Measurements from ENCODE around the gene ZFYVE27. TPM values are rescaled to one million over a fixed set of nuclear protein-coding genes. Genes with fewer than 3 reads are reported as not detected.

The ZFYVE27 gene
- total and polyA plus RNA-seq, 2 donors = 13.5 to 17.0 TPM

GRCh38 chr10:97791824-97792721, 55.1 kb downstream of the ZFYVE27 start:
- H3K36me3 ChIP-seq (ENCODE audit: insufficient read depth) = no peaks in the 10 kb centered on the region
- no peak overlapping the region for H3K27ac ChIP-seq (ENCODE audit: low read depth)
- 27% methylated on average over 13 of the region's 13 CpGs for WGBS
- no peaks in the 10 kb centered on the region for H3K4me1 ChIP-seq (ENCODE audit: insufficient read depth)
- no peak overlapping the region for H3K4me3 ChIP-seq (ENCODE audit: low read depth, low read length)
- no peak for DNase-seq (ENCODE audit: extremely low spot score)

GRCh38 chr10:97795886-97796285, 59.0 kb downstream of the ZFYVE27 start:
- no peak overlapping the region for H3K27ac ChIP-seq (ENCODE audit: low read depth)
- no peaks in the 10 kb centered on the region for H3K4me1 ChIP-seq (ENCODE audit: insufficient read depth)
- H3K36me3 ChIP-seq (ENCODE audit: insufficient read depth) = no peaks in the 10 kb centered on the region
- no peak overlapping the region for H3K4me3 ChIP-seq (ENCODE audit: low read depth, low read length)
- WGBS = 53% methylated on average over 4 of the region's 4 CpGs
- no peak for DNase-seq (ENCODE audit: extremely low spot score)

GRCh38 chr10:97796651-97797050, 59.7 kb downstream of the ZFYVE27 start:
- Histone ChIP-seq H3K4me3 (ENCODE audit: low read depth, low read length) (no peak overlapping the region), H3K4me1 (ENCODE audit: insufficient read depth) (no peaks in the 10 kb centered on the region), H3K27ac (ENCODE audit: low read depth) (no peak overlapping the region), H3K36me3 (ENCODE audit: insufficient read depth) (no peaks in the 10 kb centered on the region)
- 27% methylated on average over 3 of the region's 3 CpGs for WGBS
- no peak for DNase-seq (ENCODE audit: extremely low spot score)

- 83% methylated on average over 1 of the region's 1 CpG for WGBS
- no peaks in the 10 kb centered on the region for H3K36me3 ChIP-seq (ENCODE audit: insufficient read depth)
These were observed 62.2 kb downstream of the ZFYVE27 start for GRCh38 chr10:97798958-97799610.

GRCh38 chr10:97800474-97800873, 63.5 kb downstream of the ZFYVE27 start:
- H3K4me3 ChIP-seq (ENCODE audit: low read depth, low read length) = no peak overlapping the region
- WGBS = 87% methylated on average over 9 of the region's 9 CpGs
- no peak overlapping the region for H3K27ac ChIP-seq (ENCODE audit: low read depth)
- no peaks in the 10 kb centered on the region for H3K4me1 ChIP-seq (ENCODE audit: insufficient read depth)
- no peaks in the 10 kb centered on the region for H3K36me3 ChIP-seq (ENCODE audit: insufficient read depth)
- DNase-seq (ENCODE audit: extremely low spot score) = no peak

More at GRCh38 chr10:97798958-97799610, 62.2 kb downstream of the ZFYVE27 start:
- Histone ChIP-seq H3K4me1 (ENCODE audit: insufficient read depth) (no peaks in the 10 kb centered on the region), H3K27ac (ENCODE audit: low read depth) (no peak overlapping the region), H3K4me3 (ENCODE audit: low read depth, low read length) (no peak overlapping the region)
- DNase-seq (ENCODE audit: extremely low spot score) = no peak

- 56% methylated on average over 5 of the region's 5 CpGs for WGBS
- Histone ChIP-seq H3K4me1 (ENCODE audit: insufficient read depth) (no peaks in the 10 kb centered on the region), H3K27ac (ENCODE audit: low read depth) (no peak overlapping the region), H3K36me3 (ENCODE audit: insufficient read depth) (no peaks in the 10 kb centered on the region), H3K4me3 (ENCODE audit: low read depth, low read length) (no peak overlapping the region)
- DNase-seq (ENCODE audit: extremely low spot score) = no peak
These were observed 64.5 kb downstream of the ZFYVE27 start for GRCh38 chr10:97801422-97801821.

GRCh38 chr10:97805096-97805884, 68.4 kb downstream of the ZFYVE27 start:
- Histone ChIP-seq H3K27ac (ENCODE audit: low read depth) (no peak overlapping the region), H3K36me3 (ENCODE audit: insufficient read depth) (no peaks in the 10 kb centered on the region), H3K4me1 (ENCODE audit: insufficient read depth) (no peaks in the 10 kb centered on the region), H3K4me3 (ENCODE audit: low read depth, low read length) (no peak overlapping the region)
- 45% methylated on average over 12 of the region's 12 CpGs for WGBS
- DNase-seq (ENCODE audit: extremely low spot score) = no peak

GRCh38 chr10:97805949-97806348, 69.0 kb downstream of the ZFYVE27 start:
- no peak for DNase-seq (ENCODE audit: extremely low spot score)
- Histone ChIP-seq H3K36me3 (ENCODE audit: insufficient read depth) (no peaks in the 10 kb centered on the region), H3K27ac (ENCODE audit: low read depth) (no peak overlapping the region), H3K4me1 (ENCODE audit: insufficient read depth) (no peaks in the 10 kb centered on the region), H3K4me3 (ENCODE audit: low read depth, low read length) (no peak overlapping the region)
- 74% methylated on average over 6 of the region's 6 CpGs for whole genome bisulfite sequencing

GRCh38 chr10:97810446-97810845, 73.5 kb downstream of the ZFYVE27 start:
- no peaks in the 10 kb centered on the region for H3K36me3 ChIP-seq (ENCODE audit: insufficient read depth)
- 75% methylated on average over 7 of the region's 7 CpGs for WGBS
- H3K27ac ChIP-seq (ENCODE audit: low read depth) = no peak overlapping the region

More at GRCh38 chr10:97810446-97810845, 73.5 kb downstream of the ZFYVE27 start:
- no peak for DNase-seq (ENCODE audit: extremely low spot score)
- no peaks in the 10 kb centered on the region for H3K4me1 ChIP-seq (ENCODE audit: insufficient read depth)
- H3K4me3 ChIP-seq (ENCODE audit: low read depth, low read length) = no peak overlapping the region

Other genes starting within 250 kb of the ZFYVE27 start
- 49.0 TPM for gene MMS19, start 238.7 kb upstream of the ZFYVE27 start, total RNA-seq
- gene MMS19, start 238.7 kb upstream of the ZFYVE27 start, polyA plus RNA-seq = 43.7 TPM
- 3.5 TPM for gene UBTD1, start 238.2 kb upstream of the ZFYVE27 start, total RNA-seq
- 23.6 TPM for gene UBTD1, start 238.2 kb upstream of the ZFYVE27 start, polyA plus RNA-seq
- 0.69 TPM for gene ANKRD2, start 164.3 kb upstream of the ZFYVE27 start, total RNA-seq
- gene ANKRD2, start 164.3 kb upstream of the ZFYVE27 start, polyA plus RNA-seq = 0.23 TPM
- gene HOGA1, start 152.7 kb upstream of the ZFYVE27 start, total RNA-seq = 0.53 TPM
- 0.35 TPM for gene HOGA1, start 152.7 kb upstream of the ZFYVE27 start, polyA plus RNA-seq
- gene C10orf62, start 147.4 kb upstream of the ZFYVE27 start, total RNA-seq = not detected
- not detected for gene C10orf62, start 147.4 kb upstream of the ZFYVE27 start, polyA plus RNA-seq
- 5.9 TPM for gene MORN4, start 103.6 kb upstream of the ZFYVE27 start, total RNA-seq
- gene MORN4, start 103.6 kb upstream of the ZFYVE27 start, polyA plus RNA-seq = 7.6 TPM
- gene PI4K2A, start 96.5 kb upstream of the ZFYVE27 start, total RNA-seq = 7.4 TPM
- gene PI4K2A, start 96.5 kb upstream of the ZFYVE27 start, polyA plus RNA-seq = 11.7 TPM
- gene AVPI1, start 49.9 kb upstream of the ZFYVE27 start, total RNA-seq = 7.5 TPM
- 21.2 TPM for gene AVPI1, start 49.9 kb upstream of the ZFYVE27 start, polyA plus RNA-seq
- 34.0 TPM for gene MARVELD1, start 23.4 kb upstream of the ZFYVE27 start, total RNA-seq
- 66.6 TPM for gene MARVELD1, start 23.4 kb upstream of the ZFYVE27 start, polyA plus RNA-seq
- gene SFRP5, start 34.9 kb downstream of the ZFYVE27 start, total RNA-seq = 1.1 TPM
- 4.8 TPM for gene SFRP5, start 34.9 kb downstream of the ZFYVE27 start, polyA plus RNA-seq
- gene GOLGA7B, start 112.7 kb downstream of the ZFYVE27 start, total RNA-seq = 0.11 TPM
- gene GOLGA7B, start 112.7 kb downstream of the ZFYVE27 start, polyA plus RNA-seq = 0.56 TPM